HepG2 (cell line): ENCODE data around the gene ADRM1. TPM values are rescaled to one million over a fixed set of nuclear protein-coding genes. Genes with fewer than 3 reads are reported as not detected.
A peak's percentile ranks its signal among the peaks of the same experiment; 100 is the strongest.

Experiments used
- CENPT ChIP-seq: sonication (generic); formaldehyde crosslinking; IDR thresholded peaks from 2 replicates; pipeline ENCODE4 v1.8.0; 2022; ENCODE audit warnings: low read depth, mild to moderate bottlenecking, moderate library complexity, missing genetic modification reagents
- DNMT1 ChIP-seq: sonication (generic); formaldehyde crosslinking; IDR thresholded peaks from 2 replicates; pipeline ENCODE4 v1.5.1; 2020; ENCODE audit warnings: mild to moderate bottlenecking, missing genetic modification reagents
- DNMT3B ChIP-seq: conservative IDR thresholded peaks from 2 replicates; pipeline ENCODE4 v1.6.1; 2016; ENCODE audit warnings: missing biosample characterization, control low read depth
- GATAD2A ChIP-seq: IDR thresholded peaks from 2 replicates; pipeline ENCODE4 v1.6.1; 2016
- GFI1 ChIP-seq: sonication (generic); formaldehyde crosslinking; IDR thresholded peaks from 2 replicates; pipeline ENCODE4 v1.5.0; 2020; ENCODE audit warnings: missing genetic modification reagents, mild to moderate bottlenecking, borderline replicate concordance
- ISL2 ChIP-seq: sonication (generic); formaldehyde crosslinking; IDR thresholded peaks from 2 replicates; pipeline ENCODE4 v1.5.0; 2020; ENCODE audit warnings: missing genetic modification reagents
- KDM5A ChIP-seq: fragments of 200-600 bp; sonication (generic); IDR thresholded peaks from 2 replicates; pipeline ENCODE4 v1.7.0; 2018; ENCODE audit warnings: antibody characterized with exemption, mild to moderate bottlenecking, low read length, borderline replicate concordance
- KLF11 ChIP-seq: IDR thresholded peaks from 2 replicates; pipeline ENCODE4 v1.6.1; 2016; ENCODE audit warnings: missing compliant biosample characterization
- MTA3 ChIP-seq: sonication (generic); formaldehyde crosslinking; IDR thresholded peaks from 2 replicates; pipeline ENCODE4 v1.4.0; 2020; ENCODE audit warnings: missing genetic modification reagents
- RARA ChIP-seq: IDR thresholded peaks from 2 replicates; pipeline ENCODE4 v1.6.1; 2016; ENCODE audit warnings: missing genetic modification reagents, missing compliant biosample characterization
- TBL1XR1 ChIP-seq: fragments of 150-350 bp; IDR thresholded peaks from 2 replicates; pipeline ENCODE4 v1.6.1; 2014; ENCODE audit warnings: borderline replicate concordance, low read length; ENCODE audit not compliant: partially characterized antibody
- TERF1 ChIP-seq: sonication (generic); formaldehyde crosslinking; IDR thresholded peaks from 2 replicates; pipeline ENCODE4 v1.8.0; 2022; ENCODE audit warnings: mild to moderate bottlenecking, missing genetic modification reagents, moderate library complexity
- TFDP1 ChIP-seq: IDR thresholded peaks from 2 replicates; pipeline ENCODE4 v1.6.1; 2016; ENCODE audit warnings: missing compliant biosample characterization, missing genetic modification reagents, borderline replicate concordance
- THAP7 ChIP-seq: sonication (generic); formaldehyde crosslinking; IDR thresholded peaks from 2 replicates; pipeline ENCODE4 v1.8.1; 2023; ENCODE audit warnings: mild to moderate bottlenecking, missing genetic modification reagents
- YY1 ChIP-seq: IDR thresholded peaks from 2 replicates; pipeline ENCODE4 v1.6.1; 2011; ENCODE audit warnings: low read length, low read depth, moderate library complexity, mild to moderate bottlenecking; ENCODE audit not compliant: insufficient read depth, insufficient replicate concordance
- ZBTB46 ChIP-seq: sonication (generic); formaldehyde crosslinking; IDR thresholded peaks from 2 replicates; pipeline ENCODE4 v1.4.0; 2020; ENCODE audit warnings: mild to moderate bottlenecking, missing genetic modification reagents, borderline replicate concordance
- ZEB1 ChIP-seq: IDR thresholded peaks from 2 replicates; pipeline ENCODE4 v1.6.1; 2012; ENCODE audit warnings: mild to moderate bottlenecking, low read depth, inconsistent platforms; ENCODE audit not compliant: insufficient replicate concordance
- ZKSCAN8 ChIP-seq: IDR thresholded peaks from 2 replicates; pipeline ENCODE4 v1.6.1; 2016; ENCODE audit warnings: borderline replicate concordance, missing genetic modification reagents, missing compliant biosample characterization
- ZNF12 ChIP-seq: sonication (generic); formaldehyde crosslinking; IDR thresholded peaks from 2 replicates; pipeline ENCODE4 v1.5.0; 2020; ENCODE audit warnings: missing genetic modification reagents
- ZNF205 ChIP-seq: IDR thresholded peaks from 2 replicates; pipeline ENCODE4 v1.6.1; 2018; ENCODE audit warnings: missing biosample characterization, missing genetic modification reagents
- ZNF274 ChIP-seq: sonication (generic); formaldehyde crosslinking; IDR thresholded peaks from 2 replicates; pipeline ENCODE4 v1.5.1; 2020; ENCODE audit warnings: mild to moderate bottlenecking, missing genetic modification reagents
- ZNF709 ChIP-seq: sonication (generic); formaldehyde crosslinking; IDR thresholded peaks from 2 replicates; pipeline ENCODE4 v1.5.0; 2020; ENCODE audit warnings: mild to moderate bottlenecking, missing genetic modification reagents
- ZNF724P ChIP-seq: sonication (generic); formaldehyde crosslinking; IDR thresholded peaks from 2 replicates; pipeline ENCODE4 v1.8.0; 2022; ENCODE audit warnings: missing genetic modification reagents, borderline replicate concordance
- ZNF788 ChIP-seq: sonication (generic); formaldehyde crosslinking; IDR thresholded peaks from 2 replicates; pipeline ENCODE4 v1.5.0; 2020; ENCODE audit warnings: mild to moderate bottlenecking, missing genetic modification reagents, borderline replicate concordance
- ZSCAN30 ChIP-seq: sonication (generic); formaldehyde crosslinking; IDR thresholded peaks from 2 replicates; pipeline ENCODE4 v1.5.0; 2020; ENCODE audit warnings: mild to moderate bottlenecking, missing genetic modification reagents
- polyA plus RNA-seq, 8 experiments: library from polyadenylated mRNA; depleted of rRNA in 3 of 8; stranded (reverse) in 7 of 8; unstranded in 1 of 8; fragments of >200 nt; fragmentation: Illumina TruSeq in 4 of 8; extraction: Trizol in 4 of 8; gene quantifications; 2 replicates each; pipeline versions ENCODE4 v1.2.1 to v1.2.3, GENCODE V29; 2011 to 2016; ENCODE audit warnings: low read depth in 4 of 8, missing spikeins in 1 of 8, mixed read lengths in 1 of 8; ENCODE audit not compliant: insufficient read depth in 1 of 8
- total RNA-seq, 5 experiments: library from RNA; depleted of rRNA; stranded (reverse); fragments of >200 nt; fragmentation: Illumina TruSeq; extraction: Trizol; gene quantifications; 2 replicates each; pipeline ENCODE4 v1.2.3, GENCODE V29; 2016; ENCODE audit warnings: low read depth in 1 of 5

ADRM1 gene
- total and polyA plus RNA-seq, 2 of the 13 experiments (the other 11 are each of a cell fraction or from before 2014, with no cell fraction given) = 92.9 to 154 TPM

GRCh38 chr20:62301773-62302340, 940 bp upstream of the ADRM1 start (continued):
- TF ChIP-seq ZNF788 (CRISPR knock-in tag) (peak; percentile 94; the same call in 1 of the 2 replicates), TFDP1 (CRISPR knock-in tag) (peak; percentile 93), ZBTB46 (0 out of 2 replicates have a peak, but pooled peaks have one; percentile 72), ZNF709 (peak; percentile 85), ZNF274 (CRISPR knock-in tag) (peak; percentile 91), KLF11 (CRISPR knock-in tag) (peak; percentile 97), ZEB1 (no peak), DNMT3B (CRISPR knock-in tag) (no peak), DNMT1 (no peak), CENPT (no peak), THAP7 (CRISPR knock-in tag) (no peak), TBL1XR1 (no peak), TERF1 (CRISPR knock-in tag) (no peak), GFI1 (CRISPR knock-in tag) (peak; percentile 50; the same call in 1 of the 2 replicates), RARA (CRISPR knock-in tag) (peak; percentile 84), ZNF12 (CRISPR knock-in tag) (peak; percentile 83), ZKSCAN8 (CRISPR knock-in tag) (peak; percentile 97), YY1 (peak; percentile 75), GATAD2A (CRISPR knock-in tag) (peak; percentile 95), MTA3 (CRISPR knock-in tag) (no peak), ZNF724P (CRISPR knock-in tag) (peak; percentile 96; the same call in 1 of the 2 replicates), ZNF205 (peak; percentile 88; the same call in 1 of the 2 replicates), KDM5A (no peak), ISL2 (CRISPR knock-in tag) (peak; percentile 88), ZSCAN30 (CRISPR knock-in tag) (peak; percentile 71; the same call in 1 of the 2 replicates)
